ENCODE results near the gene PARM1. TPM values are rescaled to one million over a fixed set of nuclear protein-coding genes. Genes with fewer than 3 reads are reported as not detected.
A peak's percentile ranks its signal among the peaks of the same experiment; 100 is the strongest.

PARM1 gene
- polyA plus RNA-seq, 1 donor: 69.8 TPM

GRCh38 chr4:74942918-74943253 is 10.0 kb downstream of the PARM1 start:
- DNase-seq: no peak

GRCh38 chr4:74944354-74944793 is 11.5 kb downstream of the PARM1 start:
- DNase-seq: no peak

DNA sequence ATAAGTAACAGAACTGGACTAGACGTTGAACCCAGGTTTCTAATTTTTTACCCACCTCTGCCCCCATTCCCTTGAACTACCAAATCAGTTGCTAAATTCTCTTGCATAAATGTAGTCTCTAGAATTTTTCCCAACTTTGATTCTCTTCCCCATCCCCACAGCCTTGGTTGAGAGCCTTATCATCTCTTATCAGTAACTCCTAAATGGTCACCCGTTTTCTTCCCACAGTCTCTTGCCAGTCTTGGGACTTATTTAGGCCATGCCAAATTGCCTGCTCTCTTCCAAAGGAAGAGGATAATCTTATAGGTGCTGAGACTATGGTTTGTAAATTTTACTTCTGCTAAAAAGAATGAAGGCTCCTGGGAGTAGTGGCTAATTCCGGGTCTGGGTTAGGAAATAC is 13.3 kb downstream of the PARM1 start:
- DNase-seq: no peak

- no peak for DNase-seq
These were observed 14.9 kb downstream of the PARM1 start for GRCh38 chr4:74947798-74948197.

GRCh38 chr4:74948236-74948635 is 15.3 kb downstream of the PARM1 start:
- no peak for DNase-seq

GRCh38 chr4:74950200-74950599 is 17.3 kb downstream of the PARM1 start:
- DNase-seq: no peak

DNA sequence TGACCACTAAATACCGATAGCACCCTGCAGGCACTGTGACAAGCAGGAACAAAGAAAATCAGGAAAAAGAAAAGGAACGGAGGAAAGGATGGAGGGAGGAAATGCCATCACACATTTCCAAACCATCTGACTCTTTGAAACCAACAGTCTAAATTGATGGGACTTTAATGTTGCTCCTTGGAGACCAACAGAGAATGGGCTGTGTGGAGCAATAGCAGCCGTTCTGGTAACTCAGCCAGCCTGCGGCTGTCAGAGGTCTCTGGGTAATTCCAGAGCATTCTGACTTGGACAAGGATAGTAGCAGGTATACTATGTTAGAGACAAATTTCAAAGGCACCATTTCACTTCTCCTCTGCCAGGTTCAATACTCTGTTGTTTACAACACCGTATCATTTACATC is 18.0 kb downstream of the PARM1 start:
- no peak for DNase-seq

- no peak for DNase-seq
These were observed 20.7 kb downstream of the PARM1 start for GRCh38 chr4:74953647-74954046.

GRCh38 chr4:74958881-74959280 is 26.0 kb downstream of the PARM1 start:
- DNase-seq: no peak

- DNase-seq: no peak
These were observed 28.3 kb downstream of the PARM1 start for GRCh38 chr4:74961230-74961629.

- DNase-seq: no peak
These were observed 29.7 kb downstream of the PARM1 start for GRCh38 chr4:74962584-74962983.

- no peak for DNase-seq
These were observed 31.4 kb downstream of the PARM1 start for GRCh38 chr4:74964311-74964710.

DNA sequence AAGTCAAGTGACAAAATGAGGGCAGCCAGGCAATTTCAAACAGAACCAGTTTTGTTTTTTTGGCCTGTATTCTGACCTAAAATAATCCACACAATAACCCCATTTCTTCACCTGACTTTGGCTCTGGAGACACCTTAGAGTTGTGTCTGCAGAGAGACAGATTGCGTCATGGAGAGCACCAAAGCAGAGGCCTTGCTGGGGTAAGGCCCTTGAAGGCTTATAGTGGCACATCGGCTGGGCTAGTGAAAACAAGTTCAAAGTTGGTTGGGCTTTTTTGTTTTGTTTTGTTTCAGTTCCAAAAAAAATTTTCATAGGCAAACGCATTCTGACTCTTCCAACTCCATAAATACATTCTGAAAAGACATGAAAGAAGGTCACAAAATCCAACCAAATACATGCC is 34.4 kb downstream of the PARM1 start:
- DNase-seq: no peak

DNA sequence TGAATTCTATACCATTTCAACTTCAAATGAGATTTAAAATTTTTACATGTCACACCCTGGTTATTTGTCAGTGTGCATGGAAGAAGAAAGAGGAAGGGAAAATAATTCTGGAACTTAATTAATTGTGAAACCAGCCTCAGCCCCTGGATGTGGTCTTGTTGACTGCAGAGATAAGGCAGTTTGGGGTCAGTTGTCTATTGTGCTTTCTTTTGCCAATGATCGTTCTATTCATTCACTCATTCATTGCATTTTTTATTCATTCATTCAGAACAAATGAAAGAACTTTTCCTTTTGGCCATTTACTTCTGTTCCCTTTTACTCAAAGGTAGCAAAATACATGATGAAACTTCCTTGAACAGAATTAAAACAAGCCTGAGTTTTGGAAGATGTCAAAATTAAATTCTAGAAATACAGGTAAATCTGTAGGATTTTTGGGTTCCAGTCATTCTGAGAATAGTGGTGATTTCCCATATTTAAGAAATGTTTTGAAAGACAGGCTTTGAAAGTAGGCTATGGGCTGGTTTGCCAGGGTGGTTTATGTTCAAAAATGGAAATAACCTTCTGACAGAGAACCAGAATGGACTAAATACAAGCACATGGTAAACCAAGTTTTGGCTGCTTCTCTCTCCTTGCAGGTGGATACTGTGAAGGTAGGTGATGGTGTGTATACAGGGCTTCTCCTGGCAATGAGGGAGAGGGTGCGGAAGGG is 35.7 kb downstream of the PARM1 start:
- DNase-seq: no peak

GRCh38 chr4:74969507-74970474 is 36.9 kb downstream of the PARM1 start:
- no peak for DNase-seq

DNA sequence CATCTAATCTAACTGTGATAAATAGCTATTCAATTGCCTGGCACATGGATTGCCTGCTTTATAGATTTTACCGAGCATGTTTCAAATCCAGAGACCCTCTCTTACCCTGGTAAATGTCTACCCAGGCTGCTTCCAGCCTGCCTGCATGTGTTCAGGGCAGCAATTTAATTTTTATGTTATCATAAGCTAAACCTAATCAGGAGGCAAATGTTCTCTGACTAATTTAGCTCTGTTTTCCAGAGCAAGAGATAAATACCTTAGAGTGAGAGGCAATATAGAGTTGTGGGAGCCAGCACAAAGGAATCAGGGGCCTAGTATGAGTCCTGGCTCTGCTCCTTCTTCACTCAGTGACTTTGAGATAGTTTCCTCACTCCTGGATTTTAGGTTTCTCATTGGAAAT is 37.7 kb downstream of the PARM1 start:
- DNase-seq: no peak

GRCh38 chr4:74971862-74972261 is 38.9 kb downstream of the PARM1 start:
- DNase-seq: no peak

- DNase-seq: no peak
These were observed 42.2 kb downstream of the PARM1 start for GRCh38 chr4:74975082-74975481.

GRCh38 chr4:74975848-74976824 is 43.2 kb downstream of the PARM1 start:
- no peak for DNase-seq

GRCh38 chr4:74982546-74983252 is 49.8 kb downstream of the PARM1 start:
- no peak for DNase-seq

GRCh38 chr4:74983253-74983635 is 50.3 kb downstream of the PARM1 start:
- DNase-seq: no peak

DNA sequence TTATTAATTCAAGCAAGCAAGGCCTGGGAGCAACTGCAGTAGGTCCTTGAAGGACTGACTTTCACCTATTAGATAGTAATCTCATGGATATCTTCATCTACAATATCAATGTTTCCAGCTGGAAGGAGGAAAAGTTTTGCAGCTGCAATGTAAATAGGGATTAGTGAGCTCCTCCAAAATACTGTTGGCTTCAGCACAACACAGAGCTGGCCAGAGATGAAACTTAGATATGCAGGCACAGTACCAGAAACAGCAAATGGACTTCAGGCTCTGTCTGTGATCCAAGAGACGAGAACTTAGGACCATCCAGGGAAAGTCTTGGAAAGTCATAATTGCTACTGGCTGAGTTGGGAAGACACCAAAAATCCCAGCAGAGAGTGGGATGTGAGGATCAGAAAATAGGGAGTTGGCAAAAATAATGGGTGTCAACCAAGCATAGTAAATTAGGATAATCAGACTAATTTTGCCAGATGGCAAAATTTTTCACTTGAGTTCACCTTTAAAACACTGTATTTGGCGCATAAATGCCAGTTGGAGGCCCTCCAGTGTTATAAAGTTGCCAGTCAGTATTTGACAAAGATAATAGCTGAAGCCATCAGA is 57.5 kb downstream of the PARM1 start:
- peak; percentile 59 for DNase-seq

All from hindlimb muscle (tissue), 1 donor.